Left lobe of liver (tissue), 2 donors: ENCODE results near the gene SPOCK1. TPM values are rescaled to one million over a fixed set of nuclear protein-coding genes. Genes with fewer than 3 reads are reported as not detected.

Experiments used
- ATAC-seq: fragments of 200-7000 bp; cut with Tn5 transposase; one replicate; pipeline ENCODE4 v1.9.1; 2020; ENCODE audit warnings: mild to moderate bottlenecking, moderate library complexity
- DNase-seq: peaks from one replicate; pipeline ENCODE4 v3.0.0-alpha.2; 2020; ENCODE audit warnings: low spot score
- total RNA-seq: library from RNA; stranded (reverse); gene quantifications from one replicate; pipeline ENCODE4 v1.2.1, GENCODE V29; 2021
- donor health status: DM: no; HTN: no; CAD: no; lungs with moderate emphysema.
- donor health status: DM: no; HTN: yes; CAD: no.

The SPOCK1 gene
- total RNA-seq, 1 donor from 2014 or later: 0.40 TPM

GRCh38 chr5:137051161-137051560 lies 448.0 kb downstream of the SPOCK1 start:
- ATAC-seq (no peak), DNase-seq (no peak)

GRCh38 chr5:137040641-137041340 lies 458.3 kb downstream of the SPOCK1 start:
- ATAC-seq (no peak), DNase-seq (no peak)

GRCh38 chr5:137040024-137040423 lies 459.1 kb downstream of the SPOCK1 start:
- DNase-seq (no peak), ATAC-seq (no peak)

- DNase-seq (no peak), ATAC-seq (no peak)
These were observed 461.3 kb downstream of the SPOCK1 start for GRCh38 chr5:137037848-137038247.

- DNase-seq (no peak), ATAC-seq (no peak)
These were observed 462.5 kb downstream of the SPOCK1 start for GRCh38 chr5:137036640-137037039.

- DNase-seq (no peak), ATAC-seq (no peak)
These were observed 463.6 kb downstream of the SPOCK1 start for GRCh38 chr5:137035480-137035878.

GRCh38 chr5:137034764-137035479 lies 464.2 kb downstream of the SPOCK1 start:
- no peak for DNase-seq

GRCh38 chr5:137034213-137034612 lies 464.9 kb downstream of the SPOCK1 start:
- DNase-seq (no peak), ATAC-seq (no peak)

More at GRCh38 chr5:137034764-137035479, 464.2 kb downstream of the SPOCK1 start:
- no peak for ATAC-seq

GRCh38 chr5:137032929-137033328 lies 466.2 kb downstream of the SPOCK1 start:
- ATAC-seq: no peak
- DNase-seq: no peak

- no peak for ATAC-seq
These were observed 471.4 kb downstream of the SPOCK1 start for GRCh38 chr5:137027758-137028157.

GRCh38 chr5:137026296-137026695 lies 472.8 kb downstream of the SPOCK1 start:
- no peak for ATAC-seq
- DNase-seq: no peak

More at GRCh38 chr5:137027758-137028157, 471.4 kb downstream of the SPOCK1 start:
- no peak for DNase-seq

- DNase-seq (no peak), ATAC-seq (no peak)
These were observed 475.1 kb downstream of the SPOCK1 start for GRCh38 chr5:137024044-137024443.

- ATAC-seq (no peak), DNase-seq (no peak)
These were observed 475.8 kb downstream of the SPOCK1 start for GRCh38 chr5:137023371-137023770.

- ATAC-seq: no peak
- DNase-seq: no peak
These were observed 476.4 kb downstream of the SPOCK1 start for GRCh38 chr5:137022725-137023124.

GRCh38 chr5:137022043-137022442 lies 477.1 kb downstream of the SPOCK1 start:
- no peak for DNase-seq
- ATAC-seq: no peak

GRCh38 chr5:137019229-137019628 lies 479.9 kb downstream of the SPOCK1 start:
- no peak for DNase-seq
- ATAC-seq: no peak

- ATAC-seq (no peak), DNase-seq (no peak)
These were observed 482.3 kb downstream of the SPOCK1 start for GRCh38 chr5:137016783-137017324.

GRCh38 chr5:137015540-137016116 lies 483.5 kb downstream of the SPOCK1 start:
- ATAC-seq (no peak), DNase-seq (no peak)

GRCh38 chr5:137014731-137015130 lies 484.4 kb downstream of the SPOCK1 start:
- DNase-seq: no peak
- ATAC-seq: no peak

GRCh38 chr5:137010226-137010625 lies 488.9 kb downstream of the SPOCK1 start:
- ATAC-seq (no peak), DNase-seq (no peak)

GRCh38 chr5:137004279-137004678 lies 494.8 kb downstream of the SPOCK1 start:
- DNase-seq (no peak), ATAC-seq (no peak)
